H9 (cell line): Measurements from ENCODE around the gene GRB2. TPM values are rescaled to one million over a fixed set of nuclear protein-coding genes. Genes with fewer than 3 reads are reported as not detected.

Source experiments
- DNase-seq: peaks from one replicate; pipeline ENCODE4 v3.0.0-alpha.2; 2017
- H2AFZ ChIP-seq: one replicate; pipeline ENCODE4 v1.6.1; 2013; ENCODE audit warnings: mild to moderate bottlenecking, low read length, control low read depth, moderate library complexity
- H2AK5ac ChIP-seq: 2 replicates; pipeline ENCODE4 v1.6.1; 2013; ENCODE audit warnings: low read length, control low read depth, mixed read lengths; ENCODE audit not compliant: insufficient read length
- H2BK120ac ChIP-seq: one replicate; pipeline ENCODE4 v1.6.1; 2013; ENCODE audit warnings: low read depth, mild to moderate bottlenecking, low read length, control low read depth, inconsistent platforms; ENCODE audit not compliant: poor library complexity, severe bottlenecking
- H2BK12ac ChIP-seq: 2 replicates; pipeline ENCODE4 v1.6.1; 2013; ENCODE audit warnings: low read length, control low read depth, mixed read lengths, low read depth; ENCODE audit not compliant: insufficient read length
- H2BK15ac ChIP-seq: 2 replicates; pipeline ENCODE4 v1.6.1; 2013; ENCODE audit warnings: low read depth, low read length, control low read depth
- H2BK20ac ChIP-seq: one replicate; pipeline ENCODE4 v1.6.1; 2013; ENCODE audit warnings: low read depth, mild to moderate bottlenecking, low read length, control low read depth, inconsistent platforms; ENCODE audit not compliant: poor library complexity, severe bottlenecking
- H2BK5ac ChIP-seq: 2 replicates; pipeline ENCODE4 v1.6.1; 2013; ENCODE audit warnings: low read length, control low read depth, mixed read lengths; ENCODE audit not compliant: insufficient read length
- H3K14ac ChIP-seq: 2 replicates; pipeline ENCODE4 v1.6.1; 2013; ENCODE audit warnings: low read length, control low read depth; ENCODE audit not compliant: insufficient read depth
- H3K18ac ChIP-seq: 2 replicates; pipeline ENCODE4 v1.6.1; 2013; ENCODE audit warnings: low read depth, mild to moderate bottlenecking, mixed read lengths, low read length, control low read depth; ENCODE audit not compliant: insufficient read length
- H3K23ac ChIP-seq: 2 replicates; pipeline ENCODE4 v1.6.1; 2013; ENCODE audit warnings: low read length, control low read depth, mixed read lengths, low read depth; ENCODE audit not compliant: insufficient read length
- H3K23me2 ChIP-seq: 2 replicates; pipeline ENCODE4 v1.6.1; 2013; ENCODE audit warnings: low read depth, mild to moderate bottlenecking, mixed read lengths, low read length, control low read depth; ENCODE audit not compliant: insufficient read length, poor library complexity, severe bottlenecking
- H3K27ac ChIP-seq: 2 replicates; pipeline ENCODE4 v1.5.1; 2013; ENCODE audit warnings: low read length, control low read depth, mixed read lengths, low read depth; ENCODE audit not compliant: insufficient read length
- H3K27me3 ChIP-seq: 2 replicates; pipeline ENCODE4 v1.6.1; 2013; ENCODE audit warnings: low read length, control low read depth, inconsistent platforms; ENCODE audit not compliant: insufficient read depth
- H3K4ac ChIP-seq: 2 replicates; pipeline ENCODE4 v1.6.1; 2013; ENCODE audit warnings: low read depth, mild to moderate bottlenecking, control low read depth, inconsistent platforms, low read length, moderate library complexity
- H3K4me1 ChIP-seq: 2 replicates; pipeline ENCODE4 v1.6.1; 2013; ENCODE audit warnings: low read length, control low read depth, inconsistent platforms; ENCODE audit not compliant: insufficient read depth
- H3K4me2 ChIP-seq: 2 replicates; pipeline ENCODE4 v1.6.1; 2013; ENCODE audit warnings: low read length, control low read depth, mixed read lengths; ENCODE audit not compliant: insufficient read length, insufficient read depth
- H3K56ac ChIP-seq: 2 replicates; pipeline ENCODE4 v1.6.1; 2013; ENCODE audit warnings: low read depth, mild to moderate bottlenecking, mixed read lengths, low read length, control low read depth; ENCODE audit not compliant: insufficient read length
- H3K79me1 ChIP-seq: 2 replicates; pipeline ENCODE4 v1.6.1; 2013; ENCODE audit warnings: low read depth, mild to moderate bottlenecking, moderate library complexity, low read length, control low read depth, inconsistent platforms; ENCODE audit not compliant: insufficient read depth, poor library complexity, severe bottlenecking
- H3K79me2 ChIP-seq: 2 replicates; pipeline ENCODE4 v1.6.1; 2013; ENCODE audit warnings: low read length, control low read depth, inconsistent platforms; ENCODE audit not compliant: insufficient read depth
- H3K9ac ChIP-seq: 2 replicates; pipeline ENCODE4 v1.6.1; 2013; ENCODE audit warnings: low read length, control low read depth, mixed read lengths; ENCODE audit not compliant: insufficient read length; ENCODE audit errors: extremely low read depth
- H3K9me3 ChIP-seq: one replicate; pipeline ENCODE4 v1.6.1; 2013; ENCODE audit warnings: low read depth, low read length, inconsistent platforms; ENCODE audit not compliant: control insufficient read depth
- H3T11ph ChIP-seq: one replicate; pipeline ENCODE4 v1.6.1; 2013; ENCODE audit warnings: mild to moderate bottlenecking, low read length, control low read depth, inconsistent platforms
- H4K20me1 ChIP-seq: one replicate; pipeline ENCODE4 v1.6.1; 2013; ENCODE audit not compliant: control insufficient read depth, insufficient read length, insufficient read depth
- H4K5ac ChIP-seq: 2 replicates; pipeline ENCODE4 v1.6.1; 2013; ENCODE audit warnings: low read depth, mild to moderate bottlenecking, mixed read lengths, low read length, control low read depth; ENCODE audit not compliant: insufficient read length
- H4K8ac ChIP-seq: replicated peaks from 2 replicates; pipeline ENCODE4 v1.6.1; 2013; ENCODE audit warnings: low read length, control low read depth, mixed read lengths, low read depth; ENCODE audit not compliant: insufficient read length
- H4K91ac ChIP-seq: 2 replicates; pipeline ENCODE4 v1.6.1; 2013; ENCODE audit warnings: low read depth, mild to moderate bottlenecking, moderate library complexity, mixed read lengths, low read length, control low read depth; ENCODE audit not compliant: insufficient read length
- H3K27ac Mint-ChIP-seq, 3 experiments: 2 replicates in 2 of 3; 3 replicates in 1 of 3; pipeline ENCODE4 v1.8.0; 2020 to 2021; ENCODE audit warnings: mixed read lengths in 3 of 3, mild to moderate bottlenecking in 1 of 3, moderate library complexity in 1 of 3
- H3K27me3 Mint-ChIP-seq: 2 replicates; pipeline ENCODE4 v1.8.0; 2021; ENCODE audit warnings: low read depth, mild to moderate bottlenecking, moderate library complexity, mixed read lengths
- H3K36me3 Mint-ChIP-seq, 3 experiments: 2 replicates in 2 of 3; 3 replicates in 1 of 3; pipeline ENCODE4 v1.8.0; 2020 to 2021; ENCODE audit warnings: low read depth in 3 of 3, mixed read lengths in 3 of 3; ENCODE audit not compliant: insufficient read depth in 1 of 3
- H3K4me1 Mint-ChIP-seq, 2 experiments: 2 replicates each; pipeline ENCODE4 v1.8.0; 2020; ENCODE audit warnings: mixed read lengths in 2 of 2
- H3K4me3 Mint-ChIP-seq, 2 experiments: 2 replicates in 1 of 2; 3 replicates in 1 of 2; pipeline ENCODE4 v1.8.0; 2020 to 2021; ENCODE audit warnings: mild to moderate bottlenecking in 2 of 2, mixed read lengths in 2 of 2, moderate library complexity in 1 of 2
- H3K9me3 Mint-ChIP-seq, 2 experiments: 2 replicates in 1 of 2; 3 replicates in 1 of 2; pipeline ENCODE4 v1.8.0; 2020; ENCODE audit warnings: mild to moderate bottlenecking in 2 of 2, mixed read lengths in 2 of 2, moderate library complexity in 1 of 2
- CTCF ChIP-seq: fragments of 200-600 bp; sonication (generic); conservative IDR thresholded peaks from 3 replicates; pipeline ENCODE4 v1.8.0; 2021; ENCODE audit warnings: antibody characterized with exemption, mild to moderate bottlenecking
- WGBS: extraction: QIAGEN DNeasy Blood & Tissue Kit; methylation state at CpG from one replicate; pipeline ENCODE4 v1.1.7; 2013; ENCODE audit warnings: missing lambda C conversion rate, low lambda C conversion rate, mixed read lengths; ENCODE audit not compliant: insufficient read length; ENCODE audit errors: extremely low coverage; 5-methylcytosine and 5-hydroxymethylcytosine counted together
- total RNA-seq: library from RNA; stranded (reverse); gene quantifications from 2 replicates; pipeline ENCODE4 v1.2.1, GENCODE V29; 2021

Gene GRB2
- total RNA-seq, 1 experiment from 2014 or later, result 91.7 TPM

GRCh38 chr17:75400326-75400939 is 5.0 kb downstream of the GRB2 start:
- peak; percentile 12 for DNase-seq
- H4K20me1 ChIP-seq, result no peaks in the 10 kb centered on the region
- H2AFZ ChIP-seq, result no peak overlapping the region
- no peak overlapping the region for H2AK5ac ChIP-seq
- no peaks in the 10 kb centered on the region for H3K27me3 ChIP-seq
- WGBS, result no CpG with 5 or more reads among the region's 8 CpGs
- Mint-ChIP-seq H3K4me1 (peaks cover 13 to 14% of the 10 kb centered on the region in 2 experiments), H3K4me3 (no peak overlapping the region; a peak in 1 of 5 replicates), H3K27me3 (no peaks in the 10 kb centered on the region), H3K9me3 (no peaks in the 10 kb centered on the region), H3K27ac (no peak overlapping the region), H3K36me3 (peaks cover 0 to 10% (median 4%) of the 10 kb centered on the region in 3 experiments; a peak in 3 of 7 replicates)
- H2BK20ac ChIP-seq, result no peak overlapping the region
- H3K9me3 ChIP-seq, result no peaks in the 10 kb centered on the region
- no peak overlapping the region for H3K27ac ChIP-seq
- H4K91ac ChIP-seq, result no peak overlapping the region
- no peak overlapping the region for H3K14ac ChIP-seq
- no peak for TF ChIP-seq CTCF
- no peak overlapping the region for H2BK120ac ChIP-seq
- peaks cover 9% of the 10 kb centered on the region for H3K23me2 ChIP-seq
- no peak overlapping the region for H4K5ac ChIP-seq
- no peak overlapping the region for H3K18ac ChIP-seq
- H3K23ac ChIP-seq, result no peak overlapping the region
- H3K79me2 ChIP-seq, result peaks cover 35% of the 10 kb centered on the region; the same call in 1 of the 2 replicates
- H3K4ac ChIP-seq, result no peak overlapping the region
- H3K4me1 ChIP-seq, result no peaks in the 10 kb centered on the region
- H3K4me2 ChIP-seq, result no peak overlapping the region
- H3K9ac ChIP-seq, result no peak overlapping the region
- no peak overlapping the region for H2BK15ac ChIP-seq
- H3T11ph ChIP-seq, result no peak overlapping the region
- no peak overlapping the region for H2BK5ac ChIP-seq
- no peak overlapping the region for H2BK12ac ChIP-seq
- no peak overlapping the region for H4K8ac ChIP-seq
- H3K79me1 ChIP-seq, result peaks cover 2% of the 10 kb centered on the region
- no peak overlapping the region for H3K56ac ChIP-seq
